ENCODE data around the gene ARAP3. TPM values are rescaled to one million over a fixed set of nuclear protein-coding genes. Genes with fewer than 3 reads are reported as not detected.

Gene ARAP3
- total RNA-seq, 1 experiment from 2014 or later, result 15.1 TPM

GRCh38 chr5:141692533-141692888 is 10.5 kb upstream of the ARAP3 start:
- no peak for TF ChIP-seq CTCF (IDR thresholded peaks at IDR 0.05 in 2 of 3, conservative IDR thresholded peaks at IDR 0.05 in 1 of 3; ENCODE audit: borderline replicate concordance in 1 of 3, insufficient read depth in 1 of 3, low read depth in 2 of 3, low read length in 2 of 3)
- TF ChIP-seq ZNF274 (IDR thresholded peaks at IDR 0.05; ENCODE audit: low read depth, low read length), result no peak
- no peak for TF ChIP-seq EZH2phosphoT487 (IDR thresholded peaks at IDR 0.05; ENCODE audit: borderline replicate concordance)
- no peak for TF ChIP-seq ATF3 (IDR thresholded peaks at IDR 0.05)
- TF ChIP-seq ELF1 (IDR thresholded peaks at IDR 0.05; ENCODE audit: borderline replicate concordance, low read depth), result no peak
- no peak for TF ChIP-seq POLR2AphosphoS5 (IDR thresholded peaks at IDR 0.05; ENCODE audit: low read depth, low read length)
- TF ChIP-seq ZBTB33 (IDR thresholded peaks at IDR 0.05; ENCODE audit: extremely low read depth, insufficient replicate concordance, low read length), result no peak
- no peak for TF ChIP-seq MAX (IDR thresholded peaks at IDR 0.05)
- TF ChIP-seq POLR2A (IDR thresholded peaks at IDR 0.05; ENCODE audit: borderline replicate concordance, extremely low read depth, insufficient read depth, insufficient read length), result no peak
- no peak for TF ChIP-seq SP1 (IDR thresholded peaks at IDR 0.05; ENCODE audit: low read depth)
- no peak for TF ChIP-seq SRF (IDR thresholded peaks at IDR 0.05; ENCODE audit: low read depth)
- no peak for TF ChIP-seq SIN3A (IDR thresholded peaks at IDR 0.05; ENCODE audit: low read depth)
- TF ChIP-seq CEBPB (IDR thresholded peaks at IDR 0.05; ENCODE audit: low read depth), result no peak
- no peak for TF ChIP-seq FOSL1 (IDR thresholded peaks at IDR 0.05; ENCODE audit: low read depth)
- TF ChIP-seq RAD21 (IDR thresholded peaks at IDR 0.05; ENCODE audit: low read depth), result no peak
- TF ChIP-seq CBX3 (IDR thresholded peaks at IDR 0.05; ENCODE audit: low read depth), result no peak
- DNase-seq (ENCODE audit: low read depth, low spot score) (no peak), ATAC-seq (no peak)
- peak overlapping the region; percentile 69 for H3K4me2 ChIP-seq (ENCODE audit: low read length)
- H3K36me3 ChIP-seq (ENCODE audit: control insufficient read depth in 1 of 2, insufficient read depth in 2 of 2, low read length in 2 of 2), result no peaks in the 10 kb centered on the region
- ChIA-PET POLR2A (interaction anchor here (0.8 to 1.7 kb wide), 2 partner anchors 10 to 268 kb away, joined by 3 to 5 read pairs; no protein-coding TSS in a partner anchor), CTCF (interaction anchor here (0.8 to 2.6 kb wide), 22 partner anchors 8 to 452 kb away, joined by 3 to 79 read pairs (median 5); partner anchors contain the start of genes ARAP3, DELE1, FCHSD1 and PCDH1), RAD21 (ENCODE audit: low non-redundant PET in 1 of 2, low total read pairs in 2 of 2, uncharacterized antibody in 2 of 2, unreplicated experiment in 2 of 2) (interaction anchor here (0.6 to 3.6 kb wide), 11 partner anchors 28 to 319 kb away, joined by 3 to 20 read pairs (median 4); partner anchors contain the start of gene PCDH1 (in 2 of the 2))
- H3K4me1 ChIP-seq (ENCODE audit: control insufficient read depth in 1 of 2, insufficient read depth in 2 of 2, low read length in 2 of 2), result peaks cover 0 to 18% of the 10 kb centered on the region in 2 experiments; a peak in 3 of 4 replicates
- intact Hi-C loops (cut with micrococcal nuclease), result loop anchor here (1.0 to 2.0 kb wide), 3 partner anchors 187 to 452 kb away; no protein-coding TSS in a partner anchor
- H3K4me3 ChIP-seq (replicated peaks in 1 of 2; ENCODE audit: low read depth in 1 of 2, low read length in 2 of 2), result peak overlapping the region in 1 of 2 experiments; percentile 21; a peak in 1 of 4 replicates
- H3K27me3 ChIP-seq (ENCODE audit: insufficient read depth, low read length), result no peaks in the 10 kb centered on the region
- no TSS peak for BruUV-seq (replicated peaks)
- H4K20me1 ChIP-seq (ENCODE audit: insufficient read depth), result no peaks in the 10 kb centered on the region
- H3K79me2 ChIP-seq (ENCODE audit: insufficient read depth, low read length), result no peaks in the 10 kb centered on the region
- H3K9me3 ChIP-seq (ENCODE audit: control insufficient read depth in 1 of 2, insufficient read depth in 1 of 2, low read depth in 1 of 2, low read length in 2 of 2), result no peaks in the 10 kb centered on the region
- no peak overlapping the region for H3K9ac ChIP-seq (ENCODE audit: low read length)
- no peaks in the 10 kb centered on the region for H3K9me2 ChIP-seq (ENCODE audit: insufficient read depth)
- H2AFZ ChIP-seq (ENCODE audit: low read depth, low read length, poor library complexity, severe bottlenecking), result no peak overlapping the region
- H3K27ac ChIP-seq (ENCODE audit: low read depth, low read length), result no peak overlapping the region
